Hematopoietic multipotent progenitor cell treated with erythropoietin and hydrocortisone succinate and interleukin-3 and kit ligand, for 17 days (in vitro differentiated cells): ENCODE data around the gene SLC30A2.

Experiments used
- DNase-seq: peaks from one replicate; pipeline ENCODE4 v3.0.0-alpha.2; 2015; ENCODE audit warnings: low spot score

SLC30A2 gene

DNA sequence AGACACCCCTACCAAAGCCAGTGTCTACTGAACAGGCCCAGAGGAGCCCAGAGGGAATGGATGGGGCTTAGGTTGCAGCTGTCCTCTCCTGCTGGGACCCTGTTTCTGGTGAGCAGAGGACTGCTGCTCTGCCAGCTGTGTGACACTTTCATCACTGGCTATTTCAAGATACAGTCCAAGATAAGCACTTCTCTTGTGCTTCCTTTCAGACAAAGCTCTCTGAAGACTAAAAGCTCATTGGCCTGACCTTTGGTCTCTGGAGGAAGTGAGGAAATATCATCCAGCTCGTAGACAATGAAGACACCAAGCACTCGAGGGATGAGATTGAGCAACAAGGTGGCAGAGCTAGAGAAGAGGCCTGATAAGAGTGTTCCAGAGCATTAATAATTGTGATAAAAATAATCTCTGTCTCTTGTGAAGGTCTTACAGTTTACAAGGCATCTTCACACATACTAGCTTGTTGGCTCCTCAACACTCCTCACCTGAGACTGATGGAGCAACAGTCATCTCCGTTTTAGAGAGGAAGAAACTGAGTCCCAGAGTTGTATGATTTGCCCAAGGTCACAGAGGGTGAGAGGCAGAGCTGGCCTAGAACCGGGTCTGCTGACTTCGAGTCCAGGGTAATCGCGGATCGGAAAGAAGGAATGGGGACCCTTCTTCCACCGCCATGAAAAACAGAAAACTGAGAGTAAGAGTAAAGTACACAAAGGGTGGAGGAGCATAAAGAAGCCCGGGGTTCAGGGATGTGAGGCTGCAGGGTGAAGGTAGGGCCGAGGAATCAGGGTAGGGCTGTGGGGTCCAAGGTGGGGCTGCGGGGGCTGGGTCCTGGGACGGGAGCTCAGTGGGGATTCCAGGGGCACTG is 48.7 kb downstream of the SLC30A2 start:
- peak; percentile 15 for DNase-seq

DNA sequence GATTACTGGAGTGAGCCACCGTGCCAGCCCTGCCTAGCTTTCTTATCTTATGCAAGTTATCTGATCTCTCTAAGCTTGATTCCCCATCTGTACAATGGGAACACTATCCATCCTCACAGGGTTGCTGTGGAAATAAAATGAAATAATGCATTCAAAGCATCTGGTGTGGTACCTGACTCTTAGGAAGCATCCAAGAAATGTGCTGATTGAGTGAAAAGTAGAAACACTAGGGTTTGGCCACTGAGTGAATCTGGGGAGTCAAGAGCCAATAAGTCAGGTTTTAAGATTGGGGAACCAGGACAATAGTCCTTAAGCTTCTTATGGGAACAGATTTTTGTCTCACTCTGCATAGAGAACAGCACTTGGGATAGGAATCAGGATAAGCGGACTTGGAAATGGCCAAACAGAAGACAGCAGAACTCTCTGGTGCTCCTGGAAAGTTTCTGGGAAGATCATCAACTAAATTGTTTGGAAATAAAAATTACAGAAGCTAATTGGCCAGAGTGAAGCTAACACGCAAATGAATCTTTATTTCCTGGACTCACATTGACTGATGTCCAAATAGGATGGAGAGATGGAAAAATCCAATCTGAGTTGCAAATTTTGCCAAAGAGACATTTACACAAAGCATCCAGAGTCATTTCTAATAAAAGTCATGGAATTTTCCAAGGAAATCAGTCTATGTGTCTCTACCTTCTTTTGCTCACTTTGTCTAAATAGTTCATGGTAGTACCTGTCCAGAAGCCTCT is 51.3 kb downstream of the SLC30A2 start:
- no peak for DNase-seq

- no peak for DNase-seq
Observed at GRCh38 chr1:25993197-25993951, 52.5 kb downstream of the SLC30A2 start.

- DNase-seq, result no peak
Observed at GRCh38 chr1:25992689-25993171, 53.2 kb downstream of the SLC30A2 start.

GRCh38 chr1:25991937-25992688 is 53.8 kb downstream of the SLC30A2 start:
- DNase-seq, result no peak

DNA sequence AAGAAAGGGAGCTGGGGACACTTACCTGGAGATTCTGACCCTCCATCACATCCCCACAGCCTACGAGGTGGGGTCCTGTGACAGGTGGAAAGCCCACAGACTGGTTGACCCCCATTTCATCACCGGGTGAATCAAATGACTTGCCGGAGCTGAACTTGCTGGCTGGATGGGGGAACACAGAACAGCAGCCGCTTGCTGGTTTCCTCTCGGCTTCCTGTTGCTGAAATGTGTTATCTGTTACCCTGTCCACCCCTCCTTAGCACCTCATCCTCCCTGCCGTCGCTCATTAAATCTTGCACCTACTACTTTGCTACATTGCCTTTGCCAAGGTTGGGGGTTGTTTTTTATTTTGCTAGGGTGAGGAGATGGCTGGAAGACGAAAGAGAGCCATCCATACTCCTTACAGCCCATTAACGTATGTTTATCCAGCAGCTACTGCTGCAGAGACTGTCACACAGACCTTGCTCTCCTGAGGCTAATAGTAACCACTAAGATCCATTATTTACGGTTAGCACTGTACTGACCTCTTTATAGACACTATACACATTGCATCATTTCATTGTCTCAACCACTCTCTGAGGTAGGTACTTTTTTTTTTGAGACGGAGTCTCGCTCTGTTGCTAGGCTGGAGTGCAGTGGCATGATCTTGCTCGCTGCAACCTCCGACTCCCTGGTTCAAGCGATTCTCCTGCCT is 55.1 kb downstream of the SLC30A2 start:
- DNase-seq, result no peak

- DNase-seq, result no peak
Observed at GRCh38 chr1:25990251-25990650, 55.7 kb downstream of the SLC30A2 start.

GRCh38 chr1:25989440-25990234 is 56.3 kb downstream of the SLC30A2 start:
- DNase-seq, result no peak

GRCh38 chr1:25987951-25988350 is 58.0 kb downstream of the SLC30A2 start:
- no peak for DNase-seq
